Caco-2 (cell line): ENCODE results near the gene MRAS. TPM values are rescaled to one million over a fixed set of nuclear protein-coding genes. Genes with fewer than 3 reads are reported as not detected.

ENCODE experiments used
- BruUV-seq: library from RNA; stranded (reverse); fragments of 400-500 nt; replicated peaks from 2 replicates; lab custom pipeline; 2021; lab: Mats Ljungman, UMichigan
- CTCF ChIA-PET: fragments of 300-600 bp; sonication (Branson Sonifier 250); formaldehyde crosslinking; loops from one replicate; lab custom pipeline; 2022; ENCODE audit warnings: antibody characterized with exemption; lab: Charles Lee
- POLR2A ChIA-PET: fragments of 300-600 bp; sonication (Branson Sonifier 250); formaldehyde crosslinking; loops from one replicate; lab custom pipeline; 2022; ENCODE audit warnings: antibody characterized with exemption; lab: Charles Lee
- DNase-seq, 2 experiments: peaks; one replicate each; pipeline versions ENCODE4 v3.0.0 to v3.0.0-alpha.2; 2020 to 2022
- H3K27me3 ChIP-seq: replicated peaks from 2 replicates; pipeline ENCODE4 v1.6.0; 2011; ENCODE audit warnings: low read length; ENCODE audit not compliant: control insufficient read depth, insufficient read depth
- H3K36me3 ChIP-seq: 2 replicates; pipeline ENCODE4 v1.5.1; 2011; ENCODE audit warnings: low read length; ENCODE audit not compliant: control insufficient read depth, insufficient read depth
- H3K4me1 ChIP-seq: fragments of 250-450 bp; sonication (Bioruptor Pico); 2 replicates; pipeline ENCODE4 v1.5.1; 2020; ENCODE audit warnings: mild to moderate bottlenecking
- H3K4me3 ChIP-seq: 2 replicates; pipeline ENCODE4 v1.5.1; 2011; ENCODE audit warnings: low read depth, mild to moderate bottlenecking, control low read depth, low read length
- H3K9me3 ChIP-seq: fragments of 250-450 bp; sonication (Bioruptor Pico); 2 replicates; pipeline ENCODE4 v1.5.1; 2020; ENCODE audit warnings: mild to moderate bottlenecking, moderate library complexity
- H3K27ac Mint-ChIP-seq: one replicate; pipeline ENCODE4 v1.8.0; 2022; ENCODE audit warnings: mixed read lengths; ENCODE audit not compliant: unreplicated experiment
- H3K27me3 Mint-ChIP-seq: one replicate; pipeline ENCODE4 v1.8.0; 2022; ENCODE audit warnings: mixed read lengths; ENCODE audit not compliant: insufficient read depth, unreplicated experiment
- H3K36me3 Mint-ChIP-seq: one replicate; pipeline ENCODE4 v1.8.0; 2022; ENCODE audit warnings: mild to moderate bottlenecking, mixed read lengths; ENCODE audit not compliant: insufficient read depth, unreplicated experiment
- H3K4me1 Mint-ChIP-seq: one replicate; pipeline ENCODE4 v1.8.0; 2022; ENCODE audit warnings: low read depth, mixed read lengths; ENCODE audit not compliant: unreplicated experiment
- H3K4me3 Mint-ChIP-seq: one replicate; pipeline ENCODE4 v1.8.0; 2022; ENCODE audit warnings: mild to moderate bottlenecking, moderate library complexity, mixed read lengths; ENCODE audit not compliant: unreplicated experiment
- H3K9me3 Mint-ChIP-seq: one replicate; pipeline ENCODE4 v1.8.0; 2022; ENCODE audit warnings: mixed read lengths; ENCODE audit not compliant: unreplicated experiment
- intact Hi-C: fragments of 100-400 bp; cut with micrococcal nuclease; formaldehyde crosslinking; loops from one replicate; pipeline ENCODE4 v1.10.0; 2022; ENCODE audit not compliant: unreplicated experiment
- total RNA-seq: library from RNA; stranded (reverse); gene quantifications from 2 replicates; pipeline ENCODE4 v1.2.3, GENCODE V29; 2022
- TF ChIP-seq, protein P1 (sequence below), 2 experiments: fragments of 200-600 bp in 1 of 2; IDR thresholded peaks; 1 replicate in 1 of 2; 2 replicates in 1 of 2; pipeline versions ENCODE4 v1.5.1 to v1.8.0; 2011 to 2022; ENCODE audit warnings: antibody characterized with exemption in 1 of 2, control low read depth in 1 of 2, inconsistent platforms in 1 of 2, low read depth in 1 of 2, low read length in 1 of 2, mild to moderate bottlenecking in 1 of 2, moderate library complexity in 1 of 2; ENCODE audit not compliant: insufficient read depth in 1 of 2, severe bottlenecking in 1 of 2, unreplicated experiment in 1 of 2

Gene MRAS
- total RNA-seq, 1 experiment from 2014 or later, result 11.4 TPM

- H3K9me3 ChIP-seq, result no peaks in the 10 kb centered on the region
- TF ChIP-seq, protein P1, sequence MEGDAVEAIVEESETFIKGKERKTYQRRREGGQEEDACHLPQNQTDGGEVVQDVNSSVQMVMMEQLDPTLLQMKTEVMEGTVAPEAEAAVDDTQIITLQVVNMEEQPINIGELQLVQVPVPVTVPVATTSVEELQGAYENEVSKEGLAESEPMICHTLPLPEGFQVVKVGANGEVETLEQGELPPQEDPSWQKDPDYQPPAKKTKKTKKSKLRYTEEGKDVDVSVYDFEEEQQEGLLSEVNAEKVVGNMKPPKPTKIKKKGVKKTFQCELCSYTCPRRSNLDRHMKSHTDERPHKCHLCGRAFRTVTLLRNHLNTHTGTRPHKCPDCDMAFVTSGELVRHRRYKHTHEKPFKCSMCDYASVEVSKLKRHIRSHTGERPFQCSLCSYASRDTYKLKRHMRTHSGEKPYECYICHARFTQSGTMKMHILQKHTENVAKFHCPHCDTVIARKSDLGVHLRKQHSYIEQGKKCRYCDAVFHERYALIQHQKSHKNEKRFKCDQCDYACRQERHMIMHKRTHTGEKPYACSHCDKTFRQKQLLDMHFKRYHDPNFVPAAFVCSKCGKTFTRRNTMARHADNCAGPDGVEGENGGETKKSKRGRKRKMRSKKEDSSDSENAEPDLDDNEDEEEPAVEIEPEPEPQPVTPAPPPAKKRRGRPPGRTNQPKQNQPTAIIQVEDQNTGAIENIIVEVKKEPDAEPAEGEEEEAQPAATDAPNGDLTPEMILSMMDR (IDR thresholded peaks at IDR 0.05; ENCODE audit: insufficient read depth in 1 of 2, low read depth in 1 of 2, low read length in 1 of 2, severe bottlenecking in 1 of 2, unreplicated experiment in 1 of 2), result no peak
- ChIA-PET CTCF (interaction anchor here (0.6 to 1.6 kb wide), 3 partner anchors 16 to 497 kb away, joined by 3 to 14 read pairs (median 7); partner anchors contain the start of gene ESYT3), POLR2A (no interaction called here)
- H3K36me3 ChIP-seq, result no peaks in the 10 kb centered on the region
- Mint-ChIP-seq H3K9me3 (no peaks in the 10 kb centered on the region), H3K36me3 (no peaks in the 10 kb centered on the region), H3K27me3 (no peaks in the 10 kb centered on the region), H3K4me3 (no peak overlapping the region), H3K27ac (no peak overlapping the region), H3K4me1 (no peaks in the 10 kb centered on the region)
- no peak for DNase-seq
- H3K27me3 ChIP-seq, result no peaks in the 10 kb centered on the region
- no TSS peak for BruUV-seq
- H3K4me3 ChIP-seq, result no peak overlapping the region
- no peaks in the 10 kb centered on the region for H3K4me1 ChIP-seq
- intact Hi-C loops, result loop anchor here (1.0 to 5.0 kb wide), 2 partner anchors 24 to 236 kb away; no protein-coding TSS in a partner anchor
Observed at GRCh38 chr3:138418601-138419206, 70.3 kb downstream of the MRAS start.

DNA sequence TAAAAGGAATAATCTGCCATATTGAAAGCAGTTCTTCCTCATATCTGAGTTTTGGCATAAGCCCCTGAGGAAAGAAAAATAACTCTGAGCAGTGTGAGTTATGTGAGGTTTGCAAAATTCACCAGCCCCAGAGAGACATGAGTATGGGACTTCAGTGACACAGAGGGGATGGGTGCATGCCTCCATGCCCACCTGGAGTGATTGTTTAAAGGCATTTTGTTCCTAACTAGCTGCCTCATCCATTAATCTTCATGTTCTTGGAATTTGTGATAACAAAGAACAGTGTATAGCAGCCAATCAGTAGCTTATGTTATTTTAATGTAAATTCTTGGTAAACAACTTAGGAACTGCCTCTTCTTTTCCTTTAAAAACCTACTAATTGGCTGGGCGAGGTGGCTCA lies 74.9 kb downstream of the MRAS start:
- ChIA-PET POLR2A (no interaction called here), CTCF (no interaction called here)
- intact Hi-C loops, result no loop called here
- no peak for DNase-seq
- H3K9me3 ChIP-seq, result no peaks in the 10 kb centered on the region
- H3K27me3 ChIP-seq, result no peaks in the 10 kb centered on the region
- BruUV-seq, result no TSS peak
- Mint-ChIP-seq H3K36me3 (no peaks in the 10 kb centered on the region), H3K9me3 (no peaks in the 10 kb centered on the region), H3K4me1 (no peaks in the 10 kb centered on the region), H3K27ac (no peak overlapping the region), H3K4me3 (no peak overlapping the region), H3K27me3 (no peaks in the 10 kb centered on the region)
- H3K4me3 ChIP-seq, result no peak overlapping the region
- no peaks in the 10 kb centered on the region for H3K4me1 ChIP-seq
- H3K36me3 ChIP-seq, result no peaks in the 10 kb centered on the region
- TF ChIP-seq, protein P1 (IDR thresholded peaks at IDR 0.05; ENCODE audit: insufficient read depth in 1 of 2, low read depth in 1 of 2, low read length in 1 of 2, severe bottlenecking in 1 of 2, unreplicated experiment in 1 of 2), result no peak

GRCh38 chr3:138424323-138424722 lies 75.9 kb downstream of the MRAS start:
- H3K9me3 ChIP-seq, result no peaks in the 10 kb centered on the region
- POLR2A ChIA-PET, result no interaction called here
- H3K4me3 Mint-ChIP-seq, result no peak overlapping the region
- TF ChIP-seq, protein P1 (IDR thresholded peaks at IDR 0.05; ENCODE audit: insufficient read depth in 1 of 2, low read depth in 1 of 2, low read length in 1 of 2, severe bottlenecking in 1 of 2, unreplicated experiment in 1 of 2), result no peak
- no peak for DNase-seq
- intact Hi-C loops, result no loop called here
- no peak overlapping the region for H3K27ac Mint-ChIP-seq
- H3K36me3 Mint-ChIP-seq, result no peaks in the 10 kb centered on the region
- no peaks in the 10 kb centered on the region for H3K4me1 ChIP-seq
- H3K4me1 Mint-ChIP-seq, result no peaks in the 10 kb centered on the region
- H3K9me3 Mint-ChIP-seq, result no peaks in the 10 kb centered on the region
- no peak overlapping the region for H3K4me3 ChIP-seq
- BruUV-seq, result no TSS peak
- no peaks in the 10 kb centered on the region for H3K36me3 ChIP-seq
- CTCF ChIA-PET, result no interaction called here
- no peaks in the 10 kb centered on the region for H3K27me3 ChIP-seq
- no peaks in the 10 kb centered on the region for H3K27me3 Mint-ChIP-seq
